Upper lobe of left lung (tissue), 4 donors: ENCODE data around the gene RIT2.

Experiments
- CTCF ChIP-seq, 6 experiments: fragments of 450-650 bp in 4 of 6; fragments of 200-600 bp in 2 of 6; sonication (generic) in 2 of 6; IDR thresholded peaks; one replicate each; pipeline ENCODE4 v1.5.1; 2016 to 2019; ENCODE audit warnings: antibody characterized with exemption in 6 of 6
- EP300 ChIP-seq, 4 donors: sonication (generic); formaldehyde crosslinking; IDR thresholded peaks; one replicate each; pipeline ENCODE4 v1.5.1; 2017; ENCODE audit warnings: antibody characterized with exemption in 4 of 4, control low read depth in 2 of 4
- POLR2A ChIP-seq, 4 donors: fragments of 450-650 bp; IDR thresholded peaks; one replicate each; pipeline ENCODE4 v1.5.1; 2016 to 2017; ENCODE audit warnings: antibody characterized with exemption in 4 of 4, mild to moderate bottlenecking in 2 of 4
- POLR2AphosphoS5 ChIP-seq, 2 donors: sonication (generic); formaldehyde crosslinking; IDR thresholded peaks; one replicate each; pipeline ENCODE4 v1.5.1; 2017; ENCODE audit warnings: antibody characterized with exemption in 2 of 2

GRCh38 chr18:43155842-43156241 is 40.4 kb upstream of the RIT2 start:
- TF ChIP-seq EP300 (IDR thresholded peaks at IDR 0.05), result no peak
- no peak for TF ChIP-seq CTCF (IDR thresholded peaks at IDR 0.05)
- TF ChIP-seq POLR2A (IDR thresholded peaks at IDR 0.05), result no peak
- no peak for TF ChIP-seq POLR2AphosphoS5 (IDR thresholded peaks at IDR 0.05)
